GM23338 (cell line): ENCODE data around the gene KNOP1. TPM values are rescaled to one million over a fixed set of nuclear protein-coding genes. Genes with fewer than 3 reads are reported as not detected.

ENCODE experiments used
- ATAC-seq: fragments of 200-7000 bp; cut with Tn5 transposase; 3 replicates; pipeline ENCODE4 v1.9.1; 2020
- DNase-seq: peaks from one replicate; pipeline ENCODE4 v3.0.0-alpha.2; 2015; ENCODE audit warnings: low spot score
- H2AFZ ChIP-seq: fragments of 200-600 bp; sonication (generic); 2 replicates; pipeline ENCODE4 v1.8.0; 2016; ENCODE audit warnings: antibody characterized with exemption, mild to moderate bottlenecking, moderate library complexity
- H3F3A ChIP-seq: fragments of 200-600 bp; sonication (generic); replicated peaks from 2 replicates; pipeline ENCODE4 v1.8.0; 2017; ENCODE audit warnings: antibody characterized with exemption, mixed run types, low read depth
- H3K27ac ChIP-seq: fragments of 200-600 bp; sonication (generic); 2 replicates; pipeline ENCODE4 v1.6.1; 2016; ENCODE audit warnings: low read depth
- H3K27me3 ChIP-seq: fragments of 200-600 bp; sonication (generic); 2 replicates; pipeline ENCODE4 v1.8.0; 2016; ENCODE audit warnings: mild to moderate bottlenecking, mixed run types, moderate library complexity; ENCODE audit not compliant: insufficient read depth
- H3K36me3 ChIP-seq: fragments of 200-600 bp; sonication (generic); 2 replicates; pipeline ENCODE4 v1.8.0; 2016; ENCODE audit warnings: mild to moderate bottlenecking; ENCODE audit not compliant: insufficient read depth
- H3K4me1 ChIP-seq: fragments of 200-600 bp; sonication (generic); 2 replicates; pipeline ENCODE4 v1.8.0; 2016; ENCODE audit warnings: mild to moderate bottlenecking, moderate library complexity; ENCODE audit not compliant: insufficient read depth
- H3K4me2 ChIP-seq: fragments of 200-600 bp; sonication (generic); 2 replicates; pipeline ENCODE4 v1.7.1; 2017; ENCODE audit warnings: mixed run types
- H3K4me3 ChIP-seq: fragments of 200-600 bp; sonication (generic); 2 replicates; pipeline ENCODE4 v1.6.1; 2016; ENCODE audit warnings: mixed run types
- H3K79me2 ChIP-seq: fragments of 200-600 bp; sonication (generic); replicated peaks from 2 replicates; pipeline ENCODE4 v1.8.0; 2017; ENCODE audit warnings: mild to moderate bottlenecking; ENCODE audit not compliant: insufficient read depth
- H3K9me2 ChIP-seq: fragments of 200-600 bp; sonication (generic); 2 replicates; pipeline ENCODE4 v1.8.0; 2017; ENCODE audit not compliant: insufficient read depth
- H4K20me1 ChIP-seq: fragments of 200-600 bp; sonication (generic); replicated peaks from 2 replicates; pipeline ENCODE4 v1.8.0; 2017; ENCODE audit warnings: mild to moderate bottlenecking; ENCODE audit not compliant: insufficient read depth
- H3K27ac Mint-ChIP-seq: 2 replicates; pipeline ENCODE4 v1.8.0; 2020; ENCODE audit warnings: inconsistent platforms, mild to moderate bottlenecking, moderate library complexity, mixed read lengths
- H3K27me3 Mint-ChIP-seq: 3 replicates; pipeline ENCODE4 v1.8.0; 2022; ENCODE audit warnings: low read depth, mild to moderate bottlenecking, moderate library complexity, mixed read lengths, inconsistent platforms; ENCODE audit not compliant: insufficient read depth, poor library complexity
- H3K36me3 Mint-ChIP-seq: 3 replicates; pipeline ENCODE4 v1.8.0; 2021; ENCODE audit warnings: low read depth, mild to moderate bottlenecking, inconsistent platforms, moderate library complexity, mixed read lengths
- H3K4me1 Mint-ChIP-seq: 3 replicates; pipeline ENCODE4 v1.8.0; 2020; ENCODE audit warnings: mild to moderate bottlenecking, inconsistent platforms, mixed read lengths
- H3K4me3 Mint-ChIP-seq: 3 replicates; pipeline ENCODE4 v1.8.0; 2021; ENCODE audit warnings: moderate library complexity, mild to moderate bottlenecking, inconsistent platforms, mixed read lengths
- H3K9me3 Mint-ChIP-seq: 3 replicates; pipeline ENCODE4 v1.8.0; 2020; ENCODE audit warnings: moderate library complexity, mild to moderate bottlenecking, inconsistent platforms, mixed read lengths
- CREB1 ChIP-seq: fragments of 250-450 bp; sonication (Bioruptor Pico); IDR thresholded peaks from 2 replicates; pipeline ENCODE4 v1.5.0; 2020; ENCODE audit warnings: low read depth, mild to moderate bottlenecking, moderate library complexity
- JUNB ChIP-seq: IDR thresholded peaks from one replicate; pipeline ENCODE4 v1.6.1; 2016; ENCODE audit warnings: antibody characterized with exemption; ENCODE audit not compliant: unreplicated experiment
- NANOG ChIP-seq: IDR thresholded peaks from 2 replicates; pipeline ENCODE4 v1.6.1; 2016; ENCODE audit warnings: antibody characterized with exemption, borderline replicate concordance
- ZNF462 ChIP-seq: fragments of 250-450 bp; sonication (Bioruptor Pico); IDR thresholded peaks from 2 replicates; pipeline ENCODE4 v1.5.0; 2020; ENCODE audit warnings: mild to moderate bottlenecking, moderate library complexity
- polyA plus RNA-seq: library from polyadenylated mRNA; unstranded; fragments of >200 nt; fragmentation: Nextera tagmentation; extraction: Ambion mirVana; gene quantifications from 2 replicates; pipeline ENCODE4 v1.2.1, GENCODE V29; 2016
- total RNA-seq: library from RNA; depleted of rRNA; stranded (reverse); fragments of >200 nt; shearing (Covaris generic); gene quantifications from 2 replicates; pipeline ENCODE4 v1.2.3, GENCODE V29; 2014
- TF ChIP-seq, protein P1 (sequence below): IDR thresholded peaks from one replicate; pipeline ENCODE4 v1.6.1; 2018; ENCODE audit warnings: antibody characterized with exemption; ENCODE audit not compliant: unreplicated experiment

The KNOP1 gene
- total and polyA plus RNA-seq, 2 experiments from 2014 or later: 57.7 to 190 TPM

GRCh38 chr16:19757026-19757425 lies 39.0 kb upstream of the KNOP1 start:
- H3K36me3 Mint-ChIP-seq: no peaks in the 10 kb centered on the region; the same call in 2 of the 3 replicates
- Histone ChIP-seq H3K79me2 (no peaks in the 10 kb centered on the region), H3K27me3 (no peaks in the 10 kb centered on the region), H3K4me1 (peaks cover 7% of the 10 kb centered on the region; the same call in 1 of the 2 replicates), H3K9me2 (peaks cover 2% of the 10 kb centered on the region; the same call in 1 of the 2 replicates), H3K4me3 (no peak overlapping the region), H4K20me1 (no peaks in the 10 kb centered on the region), H3K27ac (no peak overlapping the region), H2AFZ (no peak overlapping the region), H3K4me2 (no peak overlapping the region), H3F3A (no peaks in the 10 kb centered on the region), H3K36me3 (no peaks in the 10 kb centered on the region)
- H3K27ac Mint-ChIP-seq: no peak overlapping the region
- TF ChIP-seq ZNF462 (CRISPR knock-in tag) (no peak), JUNB (no peak), CREB1 (no peak), NANOG (no peak)
- TF ChIP-seq, protein P1, sequence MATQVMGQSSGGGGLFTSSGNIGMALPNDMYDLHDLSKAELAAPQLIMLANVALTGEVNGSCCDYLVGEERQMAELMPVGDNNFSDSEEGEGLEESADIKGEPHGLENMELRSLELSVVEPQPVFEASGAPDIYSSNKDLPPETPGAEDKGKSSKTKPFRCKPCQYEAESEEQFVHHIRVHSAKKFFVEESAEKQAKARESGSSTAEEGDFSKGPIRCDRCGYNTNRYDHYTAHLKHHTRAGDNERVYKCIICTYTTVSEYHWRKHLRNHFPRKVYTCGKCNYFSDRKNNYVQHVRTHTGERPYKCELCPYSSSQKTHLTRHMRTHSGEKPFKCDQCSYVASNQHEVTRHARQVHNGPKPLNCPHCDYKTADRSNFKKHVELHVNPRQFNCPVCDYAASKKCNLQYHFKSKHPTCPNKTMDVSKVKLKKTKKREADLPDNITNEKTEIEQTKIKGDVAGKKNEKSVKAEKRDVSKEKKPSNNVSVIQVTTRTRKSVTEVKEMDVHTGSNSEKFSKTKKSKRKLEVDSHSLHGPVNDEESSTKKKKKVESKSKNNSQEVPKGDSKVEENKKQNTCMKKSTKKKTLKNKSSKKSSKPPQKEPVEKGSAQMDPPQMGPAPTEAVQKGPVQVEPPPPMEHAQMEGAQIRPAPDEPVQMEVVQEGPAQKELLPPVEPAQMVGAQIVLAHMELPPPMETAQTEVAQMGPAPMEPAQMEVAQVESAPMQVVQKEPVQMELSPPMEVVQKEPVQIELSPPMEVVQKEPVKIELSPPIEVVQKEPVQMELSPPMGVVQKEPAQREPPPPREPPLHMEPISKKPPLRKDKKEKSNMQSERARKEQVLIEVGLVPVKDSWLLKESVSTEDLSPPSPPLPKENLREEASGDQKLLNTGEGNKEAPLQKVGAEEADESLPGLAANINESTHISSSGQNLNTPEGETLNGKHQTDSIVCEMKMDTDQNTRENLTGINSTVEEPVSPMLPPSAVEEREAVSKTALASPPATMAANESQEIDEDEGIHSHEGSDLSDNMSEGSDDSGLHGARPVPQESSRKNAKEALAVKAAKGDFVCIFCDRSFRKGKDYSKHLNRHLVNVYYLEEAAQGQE: no peak
- no peaks in the 10 kb centered on the region for H3K27me3 Mint-ChIP-seq
- no peak for ATAC-seq
- H3K4me3 Mint-ChIP-seq: no peak overlapping the region
- DNase-seq: no peak
- H3K4me1 Mint-ChIP-seq: peaks cover 3% of the 10 kb centered on the region; the same call in 1 of the 3 replicates
- no peaks in the 10 kb centered on the region for H3K9me3 Mint-ChIP-seq
